ENCODE results near the gene AHCY. TPM values are rescaled to one million over a fixed set of nuclear protein-coding genes. Genes with fewer than 3 reads are reported as not detected.

AHCY gene
- polyA plus RNA-seq, 1 donor from 2014 or later = 37.1 TPM

DNA sequence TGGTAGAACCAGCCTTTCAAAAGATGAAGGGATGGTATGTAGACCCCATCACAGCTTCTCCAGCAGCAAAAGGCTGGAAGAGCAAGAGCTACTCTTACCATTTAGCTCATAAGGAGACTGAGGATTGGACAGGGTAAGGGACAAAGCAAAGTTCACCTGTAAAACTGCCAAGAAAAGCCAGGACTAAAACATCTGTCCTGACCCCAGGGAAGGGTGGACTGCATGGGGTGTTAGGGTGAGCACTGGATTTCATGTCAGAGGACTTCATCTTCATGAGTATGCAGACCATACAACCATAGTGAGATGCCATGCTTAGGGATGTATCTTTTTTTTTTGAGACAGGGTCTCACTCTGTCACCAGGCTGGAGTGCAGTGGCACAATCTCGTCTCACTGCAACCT is 19.3 kb downstream of the AHCY start:
- no peak for TF ChIP-seq SMC3 (conservative IDR thresholded peaks at IDR 0.05; ENCODE audit: poor library complexity)
- TF ChIP-seq, protein P1, sequence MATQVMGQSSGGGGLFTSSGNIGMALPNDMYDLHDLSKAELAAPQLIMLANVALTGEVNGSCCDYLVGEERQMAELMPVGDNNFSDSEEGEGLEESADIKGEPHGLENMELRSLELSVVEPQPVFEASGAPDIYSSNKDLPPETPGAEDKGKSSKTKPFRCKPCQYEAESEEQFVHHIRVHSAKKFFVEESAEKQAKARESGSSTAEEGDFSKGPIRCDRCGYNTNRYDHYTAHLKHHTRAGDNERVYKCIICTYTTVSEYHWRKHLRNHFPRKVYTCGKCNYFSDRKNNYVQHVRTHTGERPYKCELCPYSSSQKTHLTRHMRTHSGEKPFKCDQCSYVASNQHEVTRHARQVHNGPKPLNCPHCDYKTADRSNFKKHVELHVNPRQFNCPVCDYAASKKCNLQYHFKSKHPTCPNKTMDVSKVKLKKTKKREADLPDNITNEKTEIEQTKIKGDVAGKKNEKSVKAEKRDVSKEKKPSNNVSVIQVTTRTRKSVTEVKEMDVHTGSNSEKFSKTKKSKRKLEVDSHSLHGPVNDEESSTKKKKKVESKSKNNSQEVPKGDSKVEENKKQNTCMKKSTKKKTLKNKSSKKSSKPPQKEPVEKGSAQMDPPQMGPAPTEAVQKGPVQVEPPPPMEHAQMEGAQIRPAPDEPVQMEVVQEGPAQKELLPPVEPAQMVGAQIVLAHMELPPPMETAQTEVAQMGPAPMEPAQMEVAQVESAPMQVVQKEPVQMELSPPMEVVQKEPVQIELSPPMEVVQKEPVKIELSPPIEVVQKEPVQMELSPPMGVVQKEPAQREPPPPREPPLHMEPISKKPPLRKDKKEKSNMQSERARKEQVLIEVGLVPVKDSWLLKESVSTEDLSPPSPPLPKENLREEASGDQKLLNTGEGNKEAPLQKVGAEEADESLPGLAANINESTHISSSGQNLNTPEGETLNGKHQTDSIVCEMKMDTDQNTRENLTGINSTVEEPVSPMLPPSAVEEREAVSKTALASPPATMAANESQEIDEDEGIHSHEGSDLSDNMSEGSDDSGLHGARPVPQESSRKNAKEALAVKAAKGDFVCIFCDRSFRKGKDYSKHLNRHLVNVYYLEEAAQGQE (IDR thresholded peaks at IDR 0.05; ENCODE audit: borderline replicate concordance) = no peak
- no peak for TF ChIP-seq EP300 (conservative IDR thresholded peaks at IDR 0.05; ENCODE audit: poor library complexity, severe bottlenecking)
- no peak for TF ChIP-seq TAF1 (IDR thresholded peaks at IDR 0.05; ENCODE audit: low read depth)
- TF ChIP-seq, protein P2, sequence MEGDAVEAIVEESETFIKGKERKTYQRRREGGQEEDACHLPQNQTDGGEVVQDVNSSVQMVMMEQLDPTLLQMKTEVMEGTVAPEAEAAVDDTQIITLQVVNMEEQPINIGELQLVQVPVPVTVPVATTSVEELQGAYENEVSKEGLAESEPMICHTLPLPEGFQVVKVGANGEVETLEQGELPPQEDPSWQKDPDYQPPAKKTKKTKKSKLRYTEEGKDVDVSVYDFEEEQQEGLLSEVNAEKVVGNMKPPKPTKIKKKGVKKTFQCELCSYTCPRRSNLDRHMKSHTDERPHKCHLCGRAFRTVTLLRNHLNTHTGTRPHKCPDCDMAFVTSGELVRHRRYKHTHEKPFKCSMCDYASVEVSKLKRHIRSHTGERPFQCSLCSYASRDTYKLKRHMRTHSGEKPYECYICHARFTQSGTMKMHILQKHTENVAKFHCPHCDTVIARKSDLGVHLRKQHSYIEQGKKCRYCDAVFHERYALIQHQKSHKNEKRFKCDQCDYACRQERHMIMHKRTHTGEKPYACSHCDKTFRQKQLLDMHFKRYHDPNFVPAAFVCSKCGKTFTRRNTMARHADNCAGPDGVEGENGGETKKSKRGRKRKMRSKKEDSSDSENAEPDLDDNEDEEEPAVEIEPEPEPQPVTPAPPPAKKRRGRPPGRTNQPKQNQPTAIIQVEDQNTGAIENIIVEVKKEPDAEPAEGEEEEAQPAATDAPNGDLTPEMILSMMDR (IDR thresholded peaks at IDR 0.05; ENCODE audit: poor library complexity, severe bottlenecking) = no peak
- no peaks in the 10 kb centered on the region for H3K79me2 ChIP-seq (replicated peaks; ENCODE audit: insufficient read depth, low read length)
- no peak overlapping the region for H3K27ac ChIP-seq (ENCODE audit: low read length)
- H3F3A ChIP-seq (ENCODE audit: insufficient read depth, low read length, poor library complexity, severe bottlenecking) = no peaks in the 10 kb centered on the region
- no peak overlapping the region for H2AFZ ChIP-seq (ENCODE audit: low read depth, low read length)
- no peaks in the 10 kb centered on the region for H3K9me2 ChIP-seq (ENCODE audit: insufficient read depth, low read length)
- no peak overlapping the region for H3K4me2 ChIP-seq (ENCODE audit: low read length)
- H3K36me3 ChIP-seq (ENCODE audit: insufficient read depth, low read length) = peaks cover 6% of the 10 kb centered on the region
- no peak overlapping the region for H3K9ac ChIP-seq (ENCODE audit: low read length)
- no peaks in the 10 kb centered on the region for H3K27me3 ChIP-seq (ENCODE audit: insufficient read depth, low read depth, low read length)
- H3K9me3 ChIP-seq (ENCODE audit: low read length) = no peaks in the 10 kb centered on the region
- no peak overlapping the region for H3K4me3 ChIP-seq (ENCODE audit: low read length)
- no peaks in the 10 kb centered on the region for H4K20me1 ChIP-seq (ENCODE audit: insufficient read depth)

DNA sequence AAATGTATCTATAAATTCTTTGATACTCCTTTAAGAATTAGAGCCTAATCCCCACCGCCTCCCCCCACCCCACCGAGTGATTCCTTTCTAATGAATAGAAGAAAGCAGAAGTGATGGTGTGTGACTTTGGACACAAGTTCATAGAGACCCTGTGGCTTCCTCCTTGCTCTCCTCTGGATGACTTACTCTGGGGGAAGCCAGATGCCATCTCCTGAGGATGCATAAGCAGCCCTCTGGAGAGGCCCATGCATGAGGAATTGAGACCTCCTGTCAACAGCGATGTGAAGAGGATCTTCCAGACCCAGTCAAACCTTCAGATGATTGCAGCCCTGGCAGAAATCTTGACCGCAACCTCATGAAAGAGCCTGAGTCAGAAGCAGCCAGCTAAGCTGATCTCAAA is 21.1 kb downstream of the AHCY start:
- H3K27me3 ChIP-seq (ENCODE audit: insufficient read depth, low read depth, low read length) = no peaks in the 10 kb centered on the region
- no peaks in the 10 kb centered on the region for H4K20me1 ChIP-seq (ENCODE audit: insufficient read depth)
- H3K4me3 ChIP-seq (ENCODE audit: low read length) = no peak overlapping the region
- H3F3A ChIP-seq (ENCODE audit: insufficient read depth, low read length, poor library complexity, severe bottlenecking) = no peaks in the 10 kb centered on the region
- TF ChIP-seq, protein P2 (IDR thresholded peaks at IDR 0.05; ENCODE audit: poor library complexity, severe bottlenecking) = no peak
- no peak for TF ChIP-seq MXI1 (conservative IDR thresholded peaks at IDR 0.05; ENCODE audit: poor library complexity, severe bottlenecking)
- TF ChIP-seq RAD21 (conservative IDR thresholded peaks at IDR 0.05) = no peak
- TF ChIP-seq EP300 (conservative IDR thresholded peaks at IDR 0.05; ENCODE audit: poor library complexity, severe bottlenecking) = no peak
- TF ChIP-seq SMC3 (conservative IDR thresholded peaks at IDR 0.05; ENCODE audit: poor library complexity) = no peak
- TF ChIP-seq, protein P1 (IDR thresholded peaks at IDR 0.05; ENCODE audit: borderline replicate concordance) = no peak
- no peak for TF ChIP-seq EZH2 (IDR thresholded peaks at IDR 0.05; ENCODE audit: borderline replicate concordance, insufficient read depth, low read length, poor library complexity, severe bottlenecking)
- no peak for TF ChIP-seq TAF1 (IDR thresholded peaks at IDR 0.05; ENCODE audit: low read depth)
- TF ChIP-seq POLR2AphosphoS5 (IDR thresholded peaks at IDR 0.05) = no peak
- no peak overlapping the region for H3K9ac ChIP-seq (ENCODE audit: low read length)
- H3K9me3 ChIP-seq (ENCODE audit: low read length) = no peaks in the 10 kb centered on the region
- no peak overlapping the region for H2AFZ ChIP-seq (ENCODE audit: low read depth, low read length)
- H3K4me2 ChIP-seq (ENCODE audit: low read length) = no peak overlapping the region
- no peaks in the 10 kb centered on the region for H3K9me2 ChIP-seq (ENCODE audit: insufficient read depth, low read length)
- peaks cover 6% of the 10 kb centered on the region for H3K36me3 ChIP-seq (ENCODE audit: insufficient read depth, low read length)
- H3K27ac ChIP-seq (ENCODE audit: low read length) = no peak overlapping the region
- H3K79me2 ChIP-seq (replicated peaks; ENCODE audit: insufficient read depth, low read length) = no peaks in the 10 kb centered on the region
